GM12878 (cell line): ENCODE results near the gene SMAP1. TPM values are rescaled to one million over a fixed set of nuclear protein-coding genes. Genes with fewer than 3 reads are reported as not detected.

Experiments used
- ATAC-seq: fragments of 200-7000 bp; cut with Tn5 transposase; 3 replicates; pipeline ENCODE4 v1.9.1; 2020; ENCODE audit warnings: mild to moderate bottlenecking, moderate library complexity
- BruUV-seq: library from RNA; stranded (reverse); fragments of 400-500 nt; replicated peaks from 2 replicates; lab custom pipeline; 2021; lab: Mats Ljungman, UMichigan
- CTCF ChIA-PET: fragments of 300-600 bp; sonication (Branson Sonifier 250); formaldehyde crosslinking; extraction: SDS; loops from one replicate; lab custom pipeline; 2021; ENCODE audit warnings: inconsistent platforms; lab: Yijun Ruan, JAX
- POLR2A ChIA-PET: fragments of 350-600 bp; formaldehyde crosslinking; extraction: SDS; loops from one replicate; lab custom pipeline; 2021; ENCODE audit warnings: inconsistent platforms; lab: Charles Lee
- RAD21 ChIA-PET: fragments of 300-600 bp; sonication (Branson Sonifier 250); formaldehyde crosslinking; loops from one replicate; lab custom pipeline; 2023; ENCODE audit warnings: antibody characterized with exemption; ENCODE audit not compliant: unreplicated experiment; lab: Charles Lee
- SMC1A ChIA-PET: fragments of 300-600 bp; sonication (Branson Sonifier 250); formaldehyde crosslinking; loops from one replicate; lab custom pipeline; 2023; ENCODE audit not compliant: unreplicated experiment, uncharacterized antibody; lab: Charles Lee
- DNase-seq: peaks from one replicate; pipeline ENCODE4 v3.0.0-alpha.2; 2011; ENCODE audit warnings: low read depth, low spot score
- FAIRE-seq: peaks from 3 replicates; lab custom pipeline; 2011; peaks lifted over from hg19 to GRCh38; lab: Jason Lieb, UNC
- H2AFZ ChIP-seq: 2 replicates; pipeline ENCODE4 v1.6.0; 2011; ENCODE audit warnings: low read depth, low read length, control low read depth; ENCODE audit not compliant: control insufficient read depth
- H3K27ac ChIP-seq: 2 replicates; pipeline ENCODE4 v1.5.1; 2011; ENCODE audit warnings: control low read depth; ENCODE audit not compliant: control insufficient read depth, insufficient read depth
- H3K27me3 ChIP-seq, 2 experiments: replicated peaks in 1 of 2; 2 replicates each; pipeline versions ENCODE4 v1.6.0 to v1.6.1; 2011; ENCODE audit warnings: low read length in 1 of 2; ENCODE audit not compliant: control insufficient read depth in 2 of 2, insufficient read depth in 2 of 2
- H3K36me3 ChIP-seq, 2 experiments: 2 replicates each; pipeline ENCODE4 v1.5.1; 2011; ENCODE audit warnings: low read length in 1 of 2; ENCODE audit not compliant: control insufficient read depth in 2 of 2, insufficient read depth in 2 of 2
- H3K4me1 ChIP-seq: 2 replicates; pipeline ENCODE4 v1.6.1; 2011; ENCODE audit warnings: mild to moderate bottlenecking, low read length, moderate library complexity, mixed read lengths; ENCODE audit not compliant: control insufficient read depth, insufficient read depth
- H3K4me2 ChIP-seq: 2 replicates; pipeline ENCODE4 v1.6.0; 2011; ENCODE audit warnings: control low read depth; ENCODE audit not compliant: control insufficient read depth, insufficient read depth
- H3K4me3 ChIP-seq: fragments of 200-600 bp; sonication (generic); 2 replicates; pipeline ENCODE4 v1.5.1; 2016
- H3K79me2 ChIP-seq: 2 replicates; pipeline ENCODE4 v1.6.0; 2011; ENCODE audit warnings: low read length; ENCODE audit not compliant: control insufficient read depth, insufficient read depth
- H3K9ac ChIP-seq: 2 replicates; pipeline ENCODE4 v1.8.0; 2011; ENCODE audit warnings: low read length, control low read depth, mixed read lengths; ENCODE audit not compliant: control insufficient read depth, insufficient read depth
- H3K9me3 ChIP-seq: replicated peaks from 3 replicates; pipeline ENCODE4 v1.5.1; 2011; ENCODE audit warnings: mild to moderate bottlenecking, low read length; ENCODE audit not compliant: control insufficient read depth, insufficient read depth
- H4K20me1 ChIP-seq: 2 replicates; pipeline ENCODE4 v1.6.0; 2011; ENCODE audit not compliant: control insufficient read depth, insufficient read depth
- ATF2 ChIP-seq: IDR thresholded peaks from 2 replicates; pipeline ENCODE4 v1.6.1; 2012; ENCODE audit warnings: low read length, inconsistent platforms
- CBX3 ChIP-seq: fragments of 200-600 bp; sonication (generic); IDR thresholded peaks from 2 replicates; pipeline ENCODE4 v1.6.1; 2016; ENCODE audit warnings: low read depth, borderline replicate concordance
- ETV6 ChIP-seq, 2 experiments: fragments of 450-650 bp in 1 of 2; IDR thresholded peaks in 1 of 2; conservative IDR thresholded peaks in 1 of 2; 2 replicates each; pipeline ENCODE4 v1.6.1; 2014; ENCODE audit warnings: antibody characterized with exemption in 1 of 2, borderline replicate concordance in 1 of 2, low read depth in 1 of 2, mild to moderate bottlenecking in 1 of 2, moderate library complexity in 1 of 2
- IKZF2 ChIP-seq, 2 experiments: fragments of 450-650 bp; IDR thresholded peaks; 2 replicates each; pipeline ENCODE4 v1.6.1; 2017; ENCODE audit warnings: mild to moderate bottlenecking in 2 of 2, moderate library complexity in 2 of 2
- IRF5 ChIP-seq: fragments of 450-650 bp; IDR thresholded peaks from 2 replicates; pipeline ENCODE4 v1.6.1; 2017; ENCODE audit warnings: borderline replicate concordance
- MLLT1 ChIP-seq: fragments of 450-650 bp; IDR thresholded peaks from 2 replicates; pipeline ENCODE4 v1.6.1; 2016; ENCODE audit warnings: mild to moderate bottlenecking
- NFYB ChIP-seq: IDR thresholded peaks from 2 replicates; pipeline ENCODE4 v1.6.1; 2011; ENCODE audit warnings: low read depth, mild to moderate bottlenecking, low read length, improper control_type of control experiment, moderate library complexity; ENCODE audit not compliant: insufficient read depth
- PML ChIP-seq: IDR thresholded peaks from 2 replicates; pipeline ENCODE4 v1.6.1; 2012; ENCODE audit warnings: low read length, inconsistent platforms
- SMC3 ChIP-seq: IDR thresholded peaks from 2 replicates; pipeline ENCODE4 v1.6.1; 2011; ENCODE audit warnings: low read length, improper control_type of control experiment, borderline replicate concordance
- ZBED1 ChIP-seq: IDR thresholded peaks from 2 replicates; pipeline ENCODE4 v1.6.1; 2016; ENCODE audit warnings: borderline replicate concordance
- WGBS: methylation state at CpG from one replicate; pipeline ENCODE4 v1.1.6; 2016; ENCODE audit warnings: low lambda C conversion rate; ENCODE audit not compliant: insufficient replicate concordance, insufficient coverage; ENCODE audit errors: missing lambda C conversion rate; 5-methylcytosine and 5-hydroxymethylcytosine counted together
- in situ Hi-C: fragments of 300-500 bp; cut with MboI; formaldehyde crosslinking; loops from 9 replicates; pipeline ENCODE4 v1.14.3; 2018; ENCODE audit warnings: mixed read lengths
- intact Hi-C: fragments of 100-400 bp; cut with micrococcal nuclease; formaldehyde crosslinking; loops from one replicate; pipeline ENCODE4 v1.14.2; 2022; ENCODE audit not compliant: unreplicated experiment
- polyA plus RNA-seq, 11 experiments: library from polyadenylated mRNA; depleted of rRNA in 4 of 11; unstranded in 6 of 11; stranded (reverse) in 5 of 11; fragments of >200 nt; fragmentation: Nextera tagmentation in 4 of 11; fragmentation: Illumina TruSeq in 1 of 11; extraction: Ambion mirVana in 4 of 11; extraction: Trizol in 1 of 11; gene quantifications; 1 replicate in 1 of 11; 2 replicates in 10 of 11; pipeline versions ENCODE4 v1.2.1 to v1.2.3, GENCODE V29; 2011 to 2016; ENCODE audit warnings: inconsistent platforms in 2 of 11, missing spikeins in 2 of 11, low read depth in 1 of 11
- total RNA-seq, 4 experiments: library from RNA; depleted of rRNA in 3 of 4; stranded (reverse); fragments of >200 nt in 3 of 4; fragmentation: Illumina TruSeq in 1 of 4; extraction: Trizol in 1 of 4; gene quantifications; 2 replicates each; pipeline versions ENCODE4 v1.2.1 to v1.2.3, GENCODE V29; 2013 to 2021

SMAP1 gene
- total and polyA plus RNA-seq, 10 of the 15 experiments (the other 5 are each of a cell fraction or from before 2014, with no cell fraction given): 13.7 to 33.9 (median 25.3) TPM

- peak; percentile 16 to 24; a peak in 1 of 4 replicates for TF ChIP-seq IKZF2 (IDR thresholded peaks at IDR 0.05)
- no peak for TF ChIP-seq SMC3
- FAIRE-seq (no peak), ATAC-seq (peak; percentile 61), DNase-seq (no peak)
- ChIA-PET RAD21 (no interaction called here), POLR2A (interaction anchor here (0.6 to 1.2 kb wide), 5 partner anchors 76 to 553 kb away, joined by 3 to 5 read pairs (median 3); no protein-coding TSS in a partner anchor), CTCF (interaction anchor here (1.0 to 6.3 kb wide), 2 partner anchors 22 to 156 kb away, joined by 3 to 29 read pairs; no protein-coding TSS in a partner anchor), SMC1A (interaction anchor here (0.7 to 7.4 kb wide), 6 partner anchors 9 to 554 kb away, joined by 3 to 61 read pairs (median 5); no protein-coding TSS in a partner anchor)
- Histone ChIP-seq H3K9me3 (no peaks in the 10 kb centered on the region), H4K20me1 (no peaks in the 10 kb centered on the region), H3K27me3 (no peaks in the 10 kb centered on the region), H2AFZ (no peak overlapping the region), H3K4me1 (no peaks in the 10 kb centered on the region), H3K79me2 (no peaks in the 10 kb centered on the region), H3K4me2 (no peak overlapping the region), H3K4me3 (no peak overlapping the region), H3K36me3 (peaks cover 0 to 2% of the 10 kb centered on the region in 2 experiments; a peak in 1 of 4 replicates), H3K27ac (no peak overlapping the region), H3K9ac (no peak overlapping the region)
- intact Hi-C loops: no loop called here
- WGBS: 33% methylated on average over 3 of the region's 3 CpGs
- in situ Hi-C loops: no loop called here
- BruUV-seq: no TSS peak
These were observed 195.7 kb downstream of the SMAP1 start for GRCh38 chr6:70863343-70863742.

GRCh38 chr6:70864401-70864800 is 196.7 kb downstream of the SMAP1 start:
- BruUV-seq: no TSS peak
- no peak overlapping the region for H3K4me2 ChIP-seq
- intact Hi-C loops (no loop called here), in situ Hi-C loops (no loop called here)
- no peak for ATAC-seq
- H4K20me1 ChIP-seq: no peaks in the 10 kb centered on the region
- no peak overlapping the region for H3K9ac ChIP-seq
- H3K79me2 ChIP-seq: no peaks in the 10 kb centered on the region
- CTCF ChIA-PET: interaction anchor here (1.0 to 6.3 kb wide), 2 partner anchors 21 to 157 kb away, joined by 3 to 29 read pairs; no protein-coding TSS in a partner anchor
- H2AFZ ChIP-seq: no peak overlapping the region
- SMC1A ChIA-PET: interaction anchor here (2.1 to 3.1 kb wide), 2 partner anchors 20 kb away, joined by 5 to 12 read pairs; no protein-coding TSS in a partner anchor
- no peak overlapping the region for H3K4me3 ChIP-seq
- RAD21 ChIA-PET: no interaction called here
- no peaks in the 10 kb centered on the region for H3K9me3 ChIP-seq
- H3K4me1 ChIP-seq: no peaks in the 10 kb centered on the region
- no peak for DNase-seq
- no peaks in the 10 kb centered on the region; a peak in 1 of 4 replicates for H3K36me3 ChIP-seq
- H3K27me3 ChIP-seq: no peaks in the 10 kb centered on the region
- no peak for FAIRE-seq
- 46% methylated on average over 3 of the region's 3 CpGs for WGBS
- no peak overlapping the region for H3K27ac ChIP-seq
- POLR2A ChIA-PET: interaction anchor here (1.2 kb wide), 1 partner anchor 156 kb away, joined by 5 read pairs; no protein-coding TSS in a partner anchor
- TF ChIP-seq MLLT1: no peak
- no peak for TF ChIP-seq ZBED1
- TF ChIP-seq SMC3: no peak
- TF ChIP-seq ATF2: no peak
- no peak for TF ChIP-seq IRF5
- TF ChIP-seq NFYB: no peak
- TF ChIP-seq CBX3: no peak
- TF ChIP-seq PML: no peak
- no peak for TF ChIP-seq ETV6 (conservative IDR thresholded peaks at IDR 0.05 in 1 of 2, IDR thresholded peaks at IDR 0.05 in 1 of 2; ENCODE audit: borderline replicate concordance in 1 of 2, low read depth in 1 of 2)
